Activated CD8-positive, alpha-beta T cell treated with anti-CD3 and anti-CD28 coated beads for 36 hours (primary cell): ENCODE data around the gene MAPKAPK2. TPM values are rescaled to one million over a fixed set of nuclear protein-coding genes. Genes with fewer than 3 reads are reported as not detected.
A peak's percentile ranks its signal among the peaks of the same experiment; 100 is the strongest.

ENCODE experiments used
- ATAC-seq: fragments of 200-7000 bp; cut with Tn5 transposase; one replicate; pipeline ENCODE4 v1.10.0; 2021; ENCODE audit warnings: mild to moderate bottlenecking, moderate library complexity
- CTCF ChIA-PET: fragments of 350-600 bp; sonication (Branson Sonifier 250); formaldehyde crosslinking; loops from one replicate; lab custom pipeline; 2021; ENCODE audit warnings: antibody characterized with exemption; lab: Charles Lee
- POLR2A ChIA-PET: fragments of 350-600 bp; sonication (Branson Sonifier 250); formaldehyde crosslinking; loops from one replicate; lab custom pipeline; 2021; ENCODE audit warnings: antibody characterized with exemption; lab: Charles Lee
- DNase-seq: peaks from one replicate; pipeline ENCODE4 v3.0.0-alpha.2; 2020
- H3K27ac Mint-ChIP-seq: one replicate; pipeline ENCODE4 v1.8.0; 2021; ENCODE audit warnings: mild to moderate bottlenecking, mixed read lengths
- H3K27me3 Mint-ChIP-seq: one replicate; pipeline ENCODE4 v1.8.0; 2021; ENCODE audit warnings: mixed read lengths
- H3K36me3 Mint-ChIP-seq: one replicate; pipeline ENCODE4 v1.8.0; 2021; ENCODE audit warnings: low read depth, mixed read lengths
- H3K4me1 Mint-ChIP-seq: one replicate; pipeline ENCODE4 v1.8.0; 2021; ENCODE audit warnings: low read depth, mixed read lengths
- H3K4me3 Mint-ChIP-seq: one replicate; pipeline ENCODE4 v1.8.0; 2021; ENCODE audit warnings: mild to moderate bottlenecking, moderate library complexity, mixed read lengths
- H3K9me3 Mint-ChIP-seq: one replicate; pipeline ENCODE4 v1.8.0; 2021; ENCODE audit warnings: mixed read lengths
- CTCF ChIP-seq: fragments of 200-600 bp; IDR thresholded peaks from one replicate; pipeline ENCODE4 v1.8.0; 2022; ENCODE audit warnings: antibody characterized with exemption, mild to moderate bottlenecking
- intact Hi-C: fragments of 100-400 bp; cut with micrococcal nuclease; formaldehyde crosslinking; loops from one replicate; pipeline ENCODE4 v1.10.0; 2022
- total RNA-seq, 2 experiments: library from RNA; stranded (reverse); gene quantifications; one replicate each; pipeline ENCODE4 v1.2.3, GENCODE V29; 2021

Gene MAPKAPK2
- total RNA-seq, 2 experiments from 2014 or later: 50.4 to 51.4 TPM

- peaks cover 12% of the 10 kb centered on the region for H3K27me3 Mint-ChIP-seq
- TF ChIP-seq CTCF: no peak
- peaks cover 81% of the 10 kb centered on the region for H3K4me1 Mint-ChIP-seq
- ATAC-seq (peak; percentile 25), DNase-seq (no peak)
- H3K9me3 Mint-ChIP-seq: peaks cover 4% of the 10 kb centered on the region
- H3K36me3 Mint-ChIP-seq: no peaks in the 10 kb centered on the region
- CTCF ChIA-PET: interaction anchor here (0.9 to 10.0 kb wide), 13 partner anchors 10 to 143 kb away, joined by 3 to 125 read pairs (median 15); partner anchors contain the start of gene IL20
- H3K27ac Mint-ChIP-seq: peak overlapping the region; percentile 8
- no peak overlapping the region for H3K4me3 Mint-ChIP-seq
- POLR2A ChIA-PET: interaction anchor here (0.7 to 4.4 kb wide), 16 partner anchors 10 to 49 kb away, joined by 3 to 23 read pairs (median 5); no protein-coding TSS in a partner anchor
- intact Hi-C loops: loop anchor here (2.0 to 5.0 kb wide), 3 partner anchors 16 to 39 kb away; no protein-coding TSS in a partner anchor
Observed at GRCh38 chr1:206768472-206769303, 84.0 kb downstream of the MAPKAPK2 start.

GRCh38 chr1:206769304-206769731 lies 84.6 kb downstream of the MAPKAPK2 start:
- DNase-seq (peak; percentile 88), ATAC-seq (peak; percentile 81)
- intact Hi-C loops: loop anchor here (2.0 to 5.0 kb wide), 3 partner anchors 15 to 38 kb away; no protein-coding TSS in a partner anchor
- CTCF ChIA-PET: interaction anchor here (0.7 to 10.0 kb wide), 12 partner anchors 9 to 212 kb away, joined by 3 to 125 read pairs (median 30); partner anchors contain the start of gene IL20
- no peak for TF ChIP-seq CTCF
- peaks cover 83% of the 10 kb centered on the region for H3K4me1 Mint-ChIP-seq
- H3K4me3 Mint-ChIP-seq: peak overlapping the region; percentile 8
- peak overlapping the region; percentile 8 for H3K27ac Mint-ChIP-seq
- H3K27me3 Mint-ChIP-seq: peaks cover 12% of the 10 kb centered on the region
- POLR2A ChIA-PET: interaction anchor here (0.7 to 4.4 kb wide), 11 partner anchors 9 to 40 kb away, joined by 3 to 23 read pairs (median 6); no protein-coding TSS in a partner anchor
- H3K36me3 Mint-ChIP-seq: no peaks in the 10 kb centered on the region
- H3K9me3 Mint-ChIP-seq: no peaks in the 10 kb centered on the region

GRCh38 chr1:206770531-206771337 lies 86.0 kb downstream of the MAPKAPK2 start, which contains the start of gene IL19:
Gene IL19, plus strand, starts transcription at chr1:206770773. Its CDS starts 65,890 bp downstream, at chr1:206836663.
- CTCF ChIA-PET: interaction anchor here (0.7 to 10.0 kb wide), 15 partner anchors 12 to 300 kb away, joined by 3 to 125 read pairs (median 7); no protein-coding TSS in a partner anchor
- H3K27me3 Mint-ChIP-seq: peaks cover 12% of the 10 kb centered on the region
- TF ChIP-seq CTCF: no peak
- peak within 1 kb of the TSS; percentile 21 for H3K27ac Mint-ChIP-seq
- H3K9me3 Mint-ChIP-seq: no peaks in the 10 kb centered on the region
- peak within 1 kb of the TSS; percentile 8 for H3K4me3 Mint-ChIP-seq
- peaks cover 83% of the 10 kb centered on the region for H3K4me1 Mint-ChIP-seq
- H3K36me3 Mint-ChIP-seq: no peaks in the 10 kb centered on the region
- no peak for ATAC-seq
- intact Hi-C loops: no loop called here
- DNase-seq: peak; percentile 49
- POLR2A ChIA-PET: interaction anchor here (0.5 to 4.4 kb wide), 13 partner anchors 8 to 139 kb away, joined by 3 to 23 read pairs (median 4); no protein-coding TSS in a partner anchor

GRCh38 chr1:206771338-206771692 lies 86.6 kb downstream of the MAPKAPK2 start:
- DNase-seq: no peak
- intact Hi-C loops: no loop called here
- CTCF ChIA-PET: interaction anchor here (0.7 to 10.0 kb wide), 13 partner anchors 13 to 301 kb away, joined by 3 to 125 read pairs (median 9); no protein-coding TSS in a partner anchor
- H3K4me3 Mint-ChIP-seq: no peak overlapping the region
- no peak for TF ChIP-seq CTCF
- no peaks in the 10 kb centered on the region for H3K36me3 Mint-ChIP-seq
- H3K27ac Mint-ChIP-seq: no peak overlapping the region
- H3K4me1 Mint-ChIP-seq: peaks cover 77% of the 10 kb centered on the region
- POLR2A ChIA-PET: interaction anchor here (0.5 to 4.4 kb wide), 6 partner anchors 11 to 138 kb away, joined by 3 to 23 read pairs (median 4); no protein-coding TSS in a partner anchor
- no peaks in the 10 kb centered on the region for H3K9me3 Mint-ChIP-seq
- H3K27me3 Mint-ChIP-seq: peaks cover 12% of the 10 kb centered on the region
- no peak for ATAC-seq
